HG03045 (cell line): ENCODE data around the gene CX3CR1.
"Not testable (repeated sequence)": the region's sequence is repeated elsewhere in the genome, so short reads cannot be mapped to it uniquely, and the experiment has no call there.

Experiments
- ATAC-seq: cut with Tn5 transposase; IDR thresholded peaks from one replicate; pipeline ENCODE4 v1.9.1; 2021; ENCODE audit warnings: mild to moderate bottlenecking, moderate library complexity; ENCODE audit not compliant: unreplicated experiment

Gene CX3CR1

GRCh38 chr3:39279745-39280517, at the start of gene CX3CR1:
Gene CX3CR1, minus strand, starts transcription at chr3:39280036. Its CDS starts 13,527 bp downstream, at chr3:39266509.
- ATAC-seq: no peak

- ATAC-seq: no peak
These were observed 49.7 kb upstream of the CX3CR1 start, which contains the start of gene CCR8 for GRCh38 chr3:39329493-39329892. Gene CCR8, plus strand, starts transcription at chr3:39329709. Its CDS starts 2,623 bp downstream, at chr3:39332332.

GRCh38 chr3:39327746-39328349, 48.0 kb upstream of the CX3CR1 start:
- ATAC-seq: peak; percentile 70

DNA sequence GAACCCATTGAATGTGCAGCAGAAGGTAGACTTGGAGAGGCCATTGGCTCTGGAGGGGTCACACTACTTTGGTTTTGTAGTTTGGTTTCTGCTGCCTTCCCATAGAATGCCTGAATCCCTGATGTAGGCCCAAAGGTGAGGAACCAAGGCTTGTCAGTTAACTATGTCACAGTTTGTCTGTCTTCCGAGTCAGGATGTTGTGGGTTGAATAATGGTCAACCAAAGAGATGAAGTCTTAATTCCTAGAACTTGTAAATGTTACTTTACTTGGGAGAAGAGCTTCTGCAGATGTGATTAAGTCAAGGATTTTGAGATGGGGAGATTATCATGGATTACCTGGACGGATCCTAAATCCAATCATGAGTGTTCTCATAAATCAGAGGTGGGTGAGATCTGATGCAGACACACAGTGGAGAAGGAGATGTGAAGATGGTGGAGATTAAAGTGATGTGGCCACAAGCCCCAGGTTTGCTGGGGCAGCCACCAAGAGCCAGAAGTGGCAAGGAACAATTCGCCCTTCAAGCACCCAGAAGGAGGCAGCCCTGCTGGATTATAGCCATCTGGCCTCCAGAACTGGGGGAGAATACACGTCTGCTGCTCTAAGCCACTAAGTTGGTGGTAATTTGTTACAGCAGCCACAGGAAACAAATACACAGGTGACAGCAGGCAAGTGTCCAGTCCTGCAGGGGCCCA, 47.4 kb upstream of the CX3CR1 start:
- ATAC-seq: no peak

DNA sequence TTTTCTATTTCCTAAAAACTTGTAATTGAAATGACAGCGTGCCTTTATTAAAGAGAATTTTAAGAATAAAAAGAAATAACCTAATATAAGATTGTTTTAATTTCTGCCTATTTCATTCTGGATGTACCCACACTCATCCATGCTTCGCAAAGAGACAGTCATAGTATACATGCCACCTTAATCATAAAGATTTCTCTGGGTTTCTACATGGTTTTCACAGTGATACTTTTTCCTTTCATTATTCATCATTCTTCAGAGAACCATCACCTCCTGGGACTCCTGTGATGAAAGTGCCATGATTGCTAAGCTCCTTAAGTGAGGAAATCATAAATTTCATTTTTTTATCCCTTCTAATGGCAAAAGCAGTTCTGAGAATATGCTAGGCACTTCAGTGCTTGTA, 45.4 kb upstream of the CX3CR1 start:
- ATAC-seq: no peak

- no peak for ATAC-seq
These were observed 43.7 kb upstream of the CX3CR1 start for GRCh38 chr3:39323494-39323893.

GRCh38 chr3:39322936-39323335, 43.1 kb upstream of the CX3CR1 start:
- ATAC-seq: no peak

DNA sequence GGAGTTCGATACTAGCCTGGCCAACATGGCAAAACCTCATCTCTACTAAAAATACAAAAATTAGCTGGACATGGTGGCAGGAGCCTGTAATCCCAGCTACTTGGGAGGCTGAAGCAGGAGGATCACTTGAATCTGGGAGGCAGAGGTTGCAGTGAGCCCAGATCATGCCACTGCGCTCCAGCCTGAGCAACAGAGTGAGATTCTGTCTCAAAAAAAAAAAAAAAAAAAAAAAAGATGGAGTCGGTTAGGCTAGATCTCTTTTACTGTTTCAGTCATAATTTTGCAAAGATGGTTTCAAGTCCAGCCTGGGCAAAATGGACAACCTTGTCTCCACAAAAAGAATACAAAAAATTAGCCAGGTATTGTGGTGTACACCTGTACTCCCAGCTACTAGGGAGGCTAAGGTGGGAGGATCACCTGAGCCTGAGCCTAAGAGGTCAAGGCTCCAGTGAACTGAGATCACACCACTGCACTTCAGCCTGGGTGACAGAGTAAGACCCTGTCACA, 42.4 kb upstream of the CX3CR1 start:
- ATAC-seq: not testable (repeated sequence)

DNA sequence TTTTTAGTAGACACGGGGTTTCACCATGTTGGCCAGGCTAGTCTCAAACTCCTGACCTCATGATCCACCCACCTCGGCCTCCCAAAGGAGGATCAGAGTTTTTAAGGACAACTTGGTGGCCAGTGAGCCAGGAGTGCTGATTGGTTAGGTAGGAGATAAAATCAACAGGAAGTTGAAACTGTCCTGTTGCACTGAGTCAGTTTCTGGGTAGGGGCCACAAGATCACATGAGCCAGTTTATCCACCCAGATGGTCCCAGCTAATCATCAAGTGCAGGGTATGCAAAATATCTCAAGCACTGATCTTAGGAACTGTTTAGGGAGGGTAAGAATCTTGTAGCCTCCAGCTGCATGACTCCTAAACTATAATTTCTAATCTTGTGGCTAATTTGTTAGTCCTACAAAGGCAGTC, 41.7 kb upstream of the CX3CR1 start:
- ATAC-seq: not testable (repeated sequence)

DNA sequence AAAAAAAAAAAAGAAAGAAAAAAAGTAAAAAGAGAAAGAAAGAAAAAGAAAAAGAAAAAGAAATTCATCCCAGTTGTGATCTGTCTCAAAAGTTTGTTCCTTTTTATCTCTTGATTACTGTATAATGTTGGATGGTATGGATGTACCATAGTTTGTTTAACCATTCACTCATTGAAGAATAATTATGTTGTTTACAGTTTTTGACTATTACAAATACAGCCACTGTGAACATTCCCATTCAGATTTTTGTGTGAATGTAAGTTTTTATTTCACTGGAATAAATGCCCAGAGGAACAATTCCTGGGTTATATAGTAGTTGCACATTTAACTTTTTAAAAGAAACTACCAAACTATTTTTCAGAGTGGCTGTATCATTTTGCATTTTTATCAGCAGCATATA, 39.4 kb upstream of the CX3CR1 start:
- no peak for ATAC-seq

- no peak for ATAC-seq
These were observed 38.5 kb upstream of the CX3CR1 start for GRCh38 chr3:39318301-39318700.

- ATAC-seq: no peak
These were observed 37.8 kb upstream of the CX3CR1 start for GRCh38 chr3:39317571-39318169.

- ATAC-seq: no peak
These were observed 35.6 kb upstream of the CX3CR1 start for GRCh38 chr3:39315420-39315819.

DNA sequence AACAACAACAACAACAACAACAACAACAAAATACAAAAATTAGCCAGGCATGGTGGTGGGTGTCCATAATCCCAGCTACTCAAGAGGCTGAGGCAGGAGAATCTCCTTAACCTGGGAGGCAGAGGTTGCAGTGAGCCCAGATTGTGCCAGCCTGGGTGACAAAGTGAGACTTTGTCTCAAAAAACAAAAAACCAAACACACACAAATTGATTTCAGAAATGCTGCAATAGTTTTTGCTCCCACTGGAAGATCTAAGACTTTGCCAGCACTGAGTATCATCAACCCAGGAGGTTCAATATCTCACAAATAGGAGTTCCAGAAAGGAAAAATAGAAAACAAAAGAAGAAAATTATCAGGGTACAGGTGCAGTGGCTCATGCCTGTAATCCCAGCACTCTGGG, 33.5 kb upstream of the CX3CR1 start:
- no peak for ATAC-seq

- no peak for ATAC-seq
These were observed 22.3 kb upstream of the CX3CR1 start for GRCh38 chr3:39302178-39302577.

DNA sequence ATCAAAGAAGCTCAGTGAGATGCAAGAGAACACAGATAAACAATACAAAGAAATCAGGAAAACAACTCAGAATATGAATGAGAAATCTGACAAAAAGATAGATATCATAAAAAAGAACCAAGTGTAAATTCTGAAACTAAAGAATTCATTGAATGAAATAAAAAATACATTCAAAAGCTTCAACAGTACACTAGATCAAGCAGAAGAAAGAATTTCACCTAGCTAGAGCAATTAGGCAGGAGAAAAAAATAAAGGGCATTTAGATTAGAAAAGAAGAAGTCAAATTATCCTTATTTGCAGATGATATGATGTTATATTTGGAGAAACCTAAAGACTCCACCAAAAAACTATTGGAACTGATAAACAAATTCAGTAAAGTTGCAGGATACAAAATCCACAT, 19.4 kb upstream of the CX3CR1 start:
- ATAC-seq: no peak

DNA sequence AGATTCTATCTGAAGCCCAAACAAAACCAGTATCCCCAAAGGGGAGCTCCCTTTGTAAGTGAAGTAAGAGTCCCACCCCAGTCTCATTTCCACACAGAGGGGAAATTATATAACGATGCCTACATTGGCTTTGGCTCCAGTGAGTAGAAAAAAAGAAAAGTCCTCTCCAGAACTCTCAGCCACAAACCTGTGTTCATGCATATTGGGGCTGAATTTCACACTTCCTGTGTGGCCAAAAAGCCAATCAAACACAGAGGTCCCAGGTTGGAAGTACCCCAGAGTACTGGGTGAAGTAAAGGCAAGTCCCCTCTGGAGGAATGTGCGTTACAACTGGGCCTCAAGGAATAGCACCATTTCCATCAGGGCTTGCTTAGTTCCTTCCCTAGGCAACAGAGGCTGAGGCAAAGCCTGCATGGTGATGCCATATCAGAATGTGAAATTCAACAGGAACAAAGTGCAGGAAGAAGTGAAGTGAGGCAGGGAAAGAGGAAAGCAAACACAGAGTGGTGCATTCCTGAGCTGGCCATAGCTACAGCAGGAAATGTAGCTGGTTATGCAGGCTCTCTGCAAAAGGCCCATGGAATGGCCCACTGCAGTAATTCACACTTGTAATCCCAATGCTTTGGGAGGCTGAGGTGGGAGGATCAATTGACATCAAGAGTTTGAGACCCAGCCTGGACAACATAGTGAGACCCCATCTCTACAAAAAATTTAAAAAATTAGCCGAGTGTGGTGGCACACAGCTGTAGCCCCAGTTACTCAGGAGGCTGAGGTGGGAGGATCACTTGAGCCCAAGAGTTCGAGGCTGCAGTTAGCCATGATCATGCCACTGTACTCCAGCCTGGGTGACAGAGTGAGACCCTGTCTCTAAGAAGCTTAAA, 16.6 kb upstream of the CX3CR1 start:
- ATAC-seq: no peak

DNA sequence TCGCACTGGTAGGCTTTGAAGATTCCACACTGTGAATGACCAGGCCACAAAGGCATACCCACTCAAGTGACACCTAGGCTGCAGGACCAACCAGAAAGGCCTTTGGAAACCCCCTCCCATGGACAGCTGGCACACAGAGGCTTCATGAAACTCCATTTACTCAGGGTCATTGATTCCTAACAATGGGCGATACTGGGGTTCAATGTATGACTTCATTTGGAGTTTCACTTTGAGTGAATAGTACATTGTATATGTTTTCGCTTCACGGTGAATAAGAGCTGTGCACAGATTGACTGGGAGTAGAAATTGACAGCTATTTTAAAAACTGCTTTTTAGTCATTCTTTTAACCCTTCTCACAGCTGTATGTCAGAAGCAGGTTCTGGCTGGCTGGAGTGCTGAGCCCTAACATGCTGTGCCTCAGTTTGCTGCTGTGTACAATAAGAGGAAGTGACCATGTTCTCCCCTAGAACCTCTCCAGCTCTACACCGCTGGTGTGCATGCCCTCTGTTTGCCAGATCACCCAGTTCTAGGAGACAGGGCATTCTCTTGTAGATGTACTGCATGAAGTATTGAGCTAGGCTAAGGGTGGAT, 15.4 kb upstream of the CX3CR1 start:
- ATAC-seq: peak; percentile 86

- no peak for ATAC-seq
These were observed 14.8 kb upstream of the CX3CR1 start for GRCh38 chr3:39294446-39295183.
